Fibroblast of skin of scalp (primary cell): ENCODE results near the gene GUCY1A2.
A peak's percentile ranks its signal among the peaks of the same experiment; 100 is the strongest.
"Not testable (repeated sequence)": the region's sequence is repeated elsewhere in the genome, so short reads cannot be mapped to it uniquely, and the experiment has no call there.

Experiments used
- DNase-seq: peaks from one replicate; pipeline ENCODE4 v3.0.0-alpha.2; 2013

GUCY1A2 gene

DNA sequence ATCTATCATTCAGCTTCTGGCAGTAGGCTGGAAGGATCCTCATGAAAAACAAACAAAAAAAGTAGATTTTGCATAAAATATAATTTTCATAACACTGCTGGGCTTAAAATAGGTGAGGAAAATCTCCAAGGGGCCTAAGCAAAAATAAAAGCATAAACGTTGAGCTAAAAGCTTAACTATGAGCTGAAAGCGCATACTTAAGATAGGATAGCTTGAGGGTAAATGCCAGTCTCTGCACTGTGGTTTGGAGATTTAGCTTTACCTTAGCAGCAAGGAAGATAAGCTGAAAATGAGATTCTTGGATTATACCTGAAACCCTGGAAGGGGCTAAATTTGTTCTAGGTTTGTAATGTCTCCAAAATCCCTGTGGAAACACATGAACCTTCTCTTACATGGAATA is 183.7 kb downstream of the GUCY1A2 start:
- no peak for DNase-seq

GRCh38 chr11:106828976-106829375 is 189.3 kb downstream of the GUCY1A2 start:
- DNase-seq, result no peak

DNA sequence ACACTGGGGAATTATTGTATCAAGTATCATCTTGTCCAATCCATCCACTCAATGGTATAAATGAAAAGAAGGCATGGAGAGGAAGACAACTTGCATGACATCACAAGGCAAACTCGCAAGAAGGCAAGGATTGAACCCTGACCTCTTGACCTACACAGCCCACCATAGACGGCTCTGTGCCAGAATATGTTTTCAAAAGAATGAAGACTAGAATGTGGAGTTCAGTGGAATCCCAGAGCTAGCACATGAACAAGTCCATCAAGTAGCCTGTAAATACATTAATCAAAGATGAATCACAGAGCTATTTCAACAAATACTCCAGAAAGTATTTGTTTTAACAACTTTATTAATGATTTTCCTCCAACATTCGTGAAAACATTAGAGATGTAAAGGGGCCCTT is 189.7 kb downstream of the GUCY1A2 start:
- no peak for DNase-seq

- DNase-seq, result no peak
Measured at GRCh38 chr11:106827687-106828086, 190.6 kb downstream of the GUCY1A2 start.

DNA sequence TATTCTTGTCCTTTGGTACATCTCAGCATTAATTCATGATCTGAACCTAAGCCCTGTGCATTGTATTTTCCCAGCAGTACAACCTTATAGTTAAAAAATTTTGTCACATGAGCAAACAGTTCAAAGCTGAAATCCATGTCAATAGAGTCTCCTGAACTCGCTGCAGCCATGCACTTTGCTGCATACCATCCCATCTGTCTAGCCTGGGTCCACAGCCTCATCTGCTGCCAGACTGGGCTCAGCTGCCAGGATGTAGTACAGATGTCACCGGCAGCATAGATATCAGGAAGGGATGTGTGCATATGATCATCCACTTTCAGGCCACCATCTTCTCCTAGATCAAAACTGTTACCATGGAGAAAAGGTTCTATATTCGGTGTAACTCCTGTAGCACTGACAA is 191.7 kb downstream of the GUCY1A2 start:
- DNase-seq, result not testable (repeated sequence)

DNA sequence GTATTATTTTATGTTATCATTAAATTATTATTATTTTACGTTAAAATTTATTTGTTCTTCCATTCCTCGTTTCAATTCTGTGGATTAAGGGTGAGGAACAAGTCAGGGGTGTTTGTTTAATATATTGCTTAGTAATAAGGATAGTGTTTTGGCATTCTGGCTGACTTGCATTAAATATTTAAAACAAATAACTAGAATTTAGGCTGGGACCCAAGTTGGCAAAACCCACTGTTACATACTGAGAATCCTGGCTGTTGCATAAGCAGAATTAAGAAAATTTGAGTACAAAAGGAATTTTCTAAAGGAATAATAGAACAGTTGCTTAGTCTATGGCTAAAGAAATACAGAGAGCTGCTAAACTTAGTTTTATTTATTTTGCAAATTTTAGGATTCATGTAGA is 196.4 kb downstream of the GUCY1A2 start:
- DNase-seq, result no peak

- DNase-seq, result peak; percentile 14
Measured at GRCh38 chr11:106821291-106821690, 197.0 kb downstream of the GUCY1A2 start.

DNA sequence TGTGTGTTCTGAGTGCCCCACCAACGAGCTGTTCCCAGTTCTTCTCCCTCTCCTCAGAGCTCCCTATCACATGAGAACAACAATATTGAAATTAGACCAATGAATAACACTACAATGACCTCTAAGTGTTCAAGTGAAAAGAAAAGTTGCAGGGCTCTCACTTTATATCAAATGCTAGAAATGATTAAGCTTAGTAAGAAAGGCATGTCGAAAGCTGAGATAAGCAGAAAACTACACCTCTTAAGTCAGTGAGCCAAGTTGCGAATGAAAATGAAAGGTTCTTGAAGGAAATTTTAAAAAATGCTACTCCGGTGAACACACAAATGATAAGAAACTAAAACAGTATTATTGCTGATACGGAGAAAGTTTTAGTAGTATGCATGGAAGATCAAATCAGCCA is 199.8 kb downstream of the GUCY1A2 start:
- DNase-seq, result no peak

- DNase-seq, result no peak
Measured at GRCh38 chr11:106815209-106815608, 203.1 kb downstream of the GUCY1A2 start.

- no peak for DNase-seq
Measured at GRCh38 chr11:106813806-106814205, 204.5 kb downstream of the GUCY1A2 start.

DNA sequence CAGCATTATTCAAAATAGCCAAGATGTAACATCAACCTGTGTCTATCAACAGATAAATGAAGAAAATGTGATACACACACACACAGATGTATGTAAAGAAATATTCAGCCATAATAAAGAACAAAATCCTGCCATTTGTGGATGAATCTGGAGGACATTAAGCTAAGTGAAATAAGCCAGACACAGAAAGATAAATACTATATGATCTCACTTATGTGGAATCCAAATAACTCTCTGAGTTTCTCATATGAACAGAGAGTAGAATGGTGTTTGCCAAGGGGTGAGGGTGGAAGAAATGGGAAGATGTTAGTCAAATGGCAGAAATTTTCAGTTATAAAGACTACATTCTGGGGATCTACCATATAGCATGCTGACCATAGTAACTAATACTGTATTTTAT is 224.2 kb downstream of the GUCY1A2 start:
- peak; percentile 19 for DNase-seq

- no peak for DNase-seq
Measured at GRCh38 chr11:106789406-106789805, 228.9 kb downstream of the GUCY1A2 start.

- no peak for DNase-seq
Measured at GRCh38 chr11:106787454-106787853, 230.8 kb downstream of the GUCY1A2 start.

DNA sequence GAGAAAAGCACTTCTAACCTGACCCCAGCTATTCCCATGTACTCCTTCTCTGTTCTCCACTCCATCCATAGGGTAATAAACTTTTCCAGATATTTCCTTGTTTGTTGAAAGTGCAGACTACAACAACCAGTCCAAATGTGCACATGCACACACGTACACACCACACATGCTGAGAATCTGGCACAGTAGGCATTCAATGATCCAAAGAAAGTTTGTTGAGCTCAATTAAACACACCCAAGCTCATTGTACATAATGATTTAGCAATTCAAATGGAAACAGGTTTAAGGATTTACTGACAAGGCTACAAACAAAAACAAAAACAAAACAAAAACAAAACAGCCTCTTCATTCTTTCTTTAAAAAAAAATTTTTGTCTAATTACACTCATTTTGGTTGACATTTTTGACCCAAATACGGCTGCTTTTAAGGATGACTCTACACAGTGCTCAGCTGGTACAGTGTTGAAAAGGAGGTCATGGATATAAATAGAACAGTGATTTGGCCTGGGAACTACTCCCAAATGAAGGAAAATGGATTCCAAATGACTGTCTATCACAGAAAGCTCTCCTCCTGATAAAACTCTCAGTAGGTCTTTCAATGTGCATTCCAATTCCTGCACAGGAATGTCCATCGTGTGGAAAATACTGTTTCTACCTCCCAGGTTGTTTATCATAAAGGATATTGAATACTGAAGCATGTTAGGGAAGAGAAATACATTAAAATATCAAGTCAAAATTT is 232.2 kb downstream of the GUCY1A2 start:
- DNase-seq, result peak; percentile 34

- not testable (repeated sequence) for DNase-seq
Measured at GRCh38 chr11:106777302-106777701, 241.0 kb downstream of the GUCY1A2 start.

DNA sequence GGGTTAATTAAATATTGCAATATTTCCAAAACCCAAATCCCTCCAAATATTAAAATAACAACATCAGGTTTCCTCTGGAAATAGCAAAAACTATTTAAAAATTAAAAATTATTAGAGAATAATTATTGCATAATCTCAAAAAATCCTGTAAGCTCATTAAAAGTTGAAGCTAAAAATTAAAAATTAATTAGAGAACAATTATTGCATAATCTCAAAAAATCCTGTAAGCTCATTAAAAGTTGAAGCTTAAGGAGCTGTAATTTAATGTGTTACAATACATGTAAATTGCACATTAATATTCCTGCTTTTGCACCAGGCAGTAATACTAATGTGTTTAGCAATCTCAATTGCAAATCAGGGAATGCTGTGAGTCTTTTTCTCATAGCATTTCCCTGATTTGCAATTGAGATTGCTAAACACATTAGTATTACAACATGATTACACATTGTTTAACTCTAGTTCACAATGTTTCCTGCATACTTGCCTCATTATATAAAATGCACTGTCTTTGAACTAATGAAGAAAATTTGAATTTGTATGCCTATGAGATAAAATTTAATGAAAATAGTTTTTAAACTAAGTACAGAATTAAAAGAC is 247.7 kb downstream of the GUCY1A2 start:
- DNase-seq, result no peak

- DNase-seq, result no peak
Measured at GRCh38 chr11:106765469-106766258, 252.6 kb downstream of the GUCY1A2 start.

DNA sequence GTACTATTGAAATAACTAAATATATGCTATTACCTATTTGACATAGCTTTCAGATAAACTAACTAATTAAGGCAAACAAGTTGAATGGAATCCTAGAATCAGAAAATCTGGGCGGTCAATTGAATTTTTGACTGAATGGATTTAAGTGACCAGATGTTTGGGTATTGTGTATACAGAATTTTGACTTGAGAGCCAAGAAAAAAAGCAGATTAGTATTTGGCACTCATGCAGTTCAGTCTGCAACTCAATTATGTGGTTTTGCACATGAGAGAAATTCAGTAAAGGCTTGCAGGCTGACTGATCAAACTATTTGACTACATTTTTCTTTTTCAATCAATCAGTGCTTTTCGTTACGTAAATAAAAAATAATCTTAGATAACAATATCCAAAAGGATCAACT is 254.8 kb downstream of the GUCY1A2 start:
- DNase-seq, result no peak

DNA sequence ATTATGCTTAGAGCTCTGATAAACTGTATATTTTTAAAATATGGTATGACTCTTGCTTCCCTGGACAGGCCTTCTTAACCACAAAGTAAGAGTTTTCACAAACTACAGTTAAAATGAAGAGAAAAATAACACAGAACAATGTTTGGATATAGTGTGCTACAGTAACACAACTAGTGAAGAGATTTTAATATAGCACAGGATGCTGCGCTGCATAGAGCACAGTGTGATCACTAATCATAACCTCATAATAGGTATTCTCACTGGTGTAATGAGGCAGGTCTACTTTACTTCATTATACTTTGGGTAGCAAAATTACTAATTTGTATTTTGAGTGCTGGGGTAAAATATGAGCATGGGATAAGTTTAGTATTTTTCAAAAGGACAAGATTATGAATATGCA is 256.5 kb downstream of the GUCY1A2 start:
- DNase-seq, result no peak

DNA sequence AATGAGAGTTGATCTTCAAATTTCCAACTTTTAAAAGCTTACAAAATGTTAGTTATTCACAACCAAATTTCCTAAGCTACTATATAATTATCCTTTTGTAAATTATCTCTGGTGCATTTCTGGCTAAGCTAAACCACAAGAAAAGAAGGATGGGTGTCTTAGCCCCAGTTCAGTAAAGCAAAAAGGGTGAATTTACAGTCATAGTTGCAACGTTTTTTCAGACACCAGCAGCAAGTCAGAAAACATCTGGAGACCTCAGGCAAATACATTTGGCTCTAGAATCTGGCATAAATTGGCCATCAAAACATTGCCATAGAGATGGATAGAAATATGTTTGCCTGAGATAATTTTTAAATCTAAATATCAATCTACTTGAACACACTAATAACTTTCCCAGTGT is 257.0 kb downstream of the GUCY1A2 start:
- no peak for DNase-seq

DNA sequence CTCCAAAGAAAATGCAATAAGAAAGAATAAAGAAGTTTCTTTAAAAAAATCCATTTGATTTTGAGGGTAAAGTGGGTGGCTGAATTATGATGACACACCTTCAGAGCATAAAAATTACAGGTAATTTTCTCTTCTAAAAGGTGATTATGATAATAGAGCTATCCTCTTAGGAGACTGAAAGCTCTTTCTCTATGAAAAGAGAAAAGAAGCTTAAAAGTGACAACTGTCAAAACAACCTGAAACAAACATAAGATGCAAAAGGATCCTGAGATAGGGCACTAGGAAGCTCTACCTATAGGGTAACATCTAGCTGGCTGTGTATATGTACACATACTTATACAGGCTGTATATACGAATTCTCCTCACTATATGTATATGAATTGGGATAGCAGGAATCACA is 270.2 kb downstream of the GUCY1A2 start:
- DNase-seq, result no peak

GRCh38 chr11:106745941-106746340 is 272.3 kb downstream of the GUCY1A2 start:
- peak; percentile 76 for DNase-seq

- peak; percentile 76 for DNase-seq
Measured at GRCh38 chr11:106733635-106734034, 284.6 kb downstream of the GUCY1A2 start.

DNA sequence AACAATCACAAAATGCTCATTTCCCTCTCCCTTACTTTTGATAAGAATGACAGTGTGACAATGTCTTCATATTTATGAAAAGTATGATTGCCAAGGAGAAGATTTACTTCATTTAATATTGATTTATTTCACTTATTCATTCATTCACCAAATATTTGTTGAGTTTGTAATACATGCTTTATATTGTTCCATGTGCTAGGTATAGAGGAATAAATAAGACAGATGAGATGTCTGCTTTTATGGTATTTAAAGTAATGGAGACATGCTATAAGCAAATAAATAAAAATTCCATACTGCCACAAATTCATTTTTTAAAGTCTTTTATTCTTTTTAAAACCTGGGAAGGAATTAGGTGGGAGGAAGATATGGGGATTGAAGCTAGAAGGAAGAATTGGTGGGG is 289.4 kb downstream of the GUCY1A2 start:
- DNase-seq, result no peak
